ENCODE measurements around the gene CABP7.

Gene CABP7

DNA sequence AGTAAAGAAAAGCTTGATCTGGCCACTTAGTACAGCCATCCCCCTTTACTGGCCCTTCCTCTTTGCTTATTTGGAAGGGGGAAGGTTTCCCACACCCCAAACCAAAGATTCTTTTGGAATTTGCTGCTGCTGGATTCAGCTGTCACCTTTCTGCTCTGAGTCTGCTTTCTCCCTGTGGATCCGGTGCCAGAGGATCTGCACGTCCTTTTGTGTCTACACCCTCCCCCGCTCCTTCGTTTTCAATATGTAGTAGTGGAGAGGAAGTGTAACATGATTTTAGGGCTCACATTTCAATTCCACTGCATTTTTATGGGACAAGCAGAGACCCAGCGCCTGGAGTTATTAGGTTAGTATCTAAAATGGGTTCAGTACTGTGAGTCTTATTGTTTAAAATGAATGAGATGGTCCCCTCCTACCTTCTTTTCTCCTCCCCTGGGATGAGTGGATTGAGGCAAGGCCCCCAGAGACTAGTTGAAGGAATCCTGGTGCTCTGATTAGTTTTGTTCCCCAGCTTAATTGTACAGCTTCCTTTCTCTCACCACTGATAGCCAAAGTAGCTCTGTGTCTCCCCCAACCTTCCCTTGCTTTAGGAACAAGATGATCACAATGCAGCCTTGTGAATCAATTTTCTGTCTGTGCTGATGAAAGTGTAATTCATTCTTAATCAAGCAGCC, 30.5 kb upstream of the CABP7 start:
- Histone ChIP-seq H3K9me2 (replicated peaks; ENCODE audit: control insufficient read depth, low read length) (no peaks in the 10 kb centered on the region), H3K27me3 (ENCODE audit: control insufficient read depth, low read length) (no peaks in the 10 kb centered on the region), H3K79me2 (ENCODE audit: control insufficient read depth, low read length) (no peaks in the 10 kb centered on the region), H3K36me3 (ENCODE audit: control insufficient read depth, low read length) (peaks cover 5% of the 10 kb centered on the region; the same call in 1 of the 2 replicates), H3K27ac (ENCODE audit: low read depth, low read length) (no peak overlapping the region), H3K4me3 (ENCODE audit: low read length) (no peak overlapping the region), H3K4me1 (ENCODE audit: control insufficient read depth, low read length) (no peaks in the 10 kb centered on the region), H3F3A (ENCODE audit: control insufficient read depth, insufficient read depth) (no peaks in the 10 kb centered on the region), H4K20me1 (ENCODE audit: control insufficient read depth, insufficient read depth, low read depth, low read length) (no peaks in the 10 kb centered on the region), H3K4me2 (ENCODE audit: low read length) (no peak overlapping the region), H3K9me3 (ENCODE audit: control insufficient read depth, insufficient read depth, low read length) (no peaks in the 10 kb centered on the region)
- no peak for TF ChIP-seq CTCF (IDR thresholded peaks at IDR 0.05; ENCODE audit: low read depth, low read length, poor library complexity, severe bottlenecking)
- no peak for TF ChIP-seq EZH2phosphoT487 (IDR thresholded peaks at IDR 0.05; ENCODE audit: borderline replicate concordance, low read length)

- H3K4me2 ChIP-seq (ENCODE audit: low read length) = no peak overlapping the region
These were observed 30.0 kb upstream of the CABP7 start for GRCh38 chr22:29689880-29690213.

DNA sequence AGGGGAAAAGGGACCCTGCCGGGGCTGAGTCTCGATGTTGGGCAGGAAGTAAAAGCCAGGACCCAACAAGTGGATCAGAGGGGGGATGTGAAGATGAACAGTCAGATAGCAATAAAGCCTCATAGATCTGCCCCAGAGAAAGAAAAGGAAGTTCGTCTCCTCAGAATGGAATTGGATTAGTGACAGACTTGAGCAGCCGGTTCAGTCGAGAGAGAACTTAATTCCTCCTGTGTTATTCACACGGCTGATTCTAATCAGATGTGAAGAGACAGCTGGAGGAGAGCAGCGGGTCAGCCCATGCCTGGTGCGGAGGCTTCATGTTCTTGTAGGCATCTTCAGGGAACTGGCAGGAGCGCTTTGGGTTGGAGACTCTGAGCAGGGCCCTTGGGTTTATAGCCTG, 29.3 kb upstream of the CABP7 start:
- Histone ChIP-seq H3K27me3 (ENCODE audit: control insufficient read depth, low read length) (no peaks in the 10 kb centered on the region), H3K36me3 (ENCODE audit: control insufficient read depth, low read length) (no peaks in the 10 kb centered on the region; the same call in 1 of the 2 replicates), H3K4me2 (ENCODE audit: low read length) (no peak overlapping the region), H3K79me2 (ENCODE audit: control insufficient read depth, low read length) (no peaks in the 10 kb centered on the region), H3K4me3 (ENCODE audit: low read length) (no peak overlapping the region), H3K27ac (ENCODE audit: low read depth, low read length) (no peak overlapping the region), H3F3A (ENCODE audit: control insufficient read depth, insufficient read depth) (no peaks in the 10 kb centered on the region), H3K9me2 (replicated peaks; ENCODE audit: control insufficient read depth, low read length) (no peaks in the 10 kb centered on the region), H4K20me1 (ENCODE audit: control insufficient read depth, insufficient read depth, low read depth, low read length) (no peaks in the 10 kb centered on the region), H3K9me3 (ENCODE audit: control insufficient read depth, insufficient read depth, low read length) (no peaks in the 10 kb centered on the region), H3K4me1 (ENCODE audit: control insufficient read depth, low read length) (no peaks in the 10 kb centered on the region)
- TF ChIP-seq EZH2phosphoT487 (IDR thresholded peaks at IDR 0.05; ENCODE audit: borderline replicate concordance, low read length) (no peak), CTCF (IDR thresholded peaks at IDR 0.05; ENCODE audit: low read depth, low read length, poor library complexity, severe bottlenecking) (no peak)

More at GRCh38 chr22:29689880-29690213, 30.0 kb upstream of the CABP7 start:
- no peaks in the 10 kb centered on the region for H3K27me3 ChIP-seq (ENCODE audit: control insufficient read depth, low read length)
- no peaks in the 10 kb centered on the region for H3F3A ChIP-seq (ENCODE audit: control insufficient read depth, insufficient read depth)
- no peaks in the 10 kb centered on the region for H3K9me3 ChIP-seq (ENCODE audit: control insufficient read depth, insufficient read depth, low read length)
- no peaks in the 10 kb centered on the region for H3K4me1 ChIP-seq (ENCODE audit: control insufficient read depth, low read length)
- no peak overlapping the region for H3K4me3 ChIP-seq (ENCODE audit: low read length)
- no peak overlapping the region for H3K27ac ChIP-seq (ENCODE audit: low read depth, low read length)
- H4K20me1 ChIP-seq (ENCODE audit: control insufficient read depth, insufficient read depth, low read depth, low read length) = no peaks in the 10 kb centered on the region
- no peak for TF ChIP-seq EZH2phosphoT487 (IDR thresholded peaks at IDR 0.05; ENCODE audit: borderline replicate concordance, low read length)
- peak; percentile 79 for TF ChIP-seq CTCF (IDR thresholded peaks at IDR 0.05; ENCODE audit: low read depth, low read length, poor library complexity, severe bottlenecking)
- peaks cover 1% of the 10 kb centered on the region; the same call in 1 of the 2 replicates for H3K36me3 ChIP-seq (ENCODE audit: control insufficient read depth, low read length)
- no peaks in the 10 kb centered on the region for H3K9me2 ChIP-seq (replicated peaks; ENCODE audit: control insufficient read depth, low read length)
- no peaks in the 10 kb centered on the region for H3K79me2 ChIP-seq (ENCODE audit: control insufficient read depth, low read length)

All from DOHH2 (cell line).